K562 (cell line): Measurements from ENCODE around the gene CREB3L2. TPM values are rescaled to one million over a fixed set of nuclear protein-coding genes. Genes with fewer than 3 reads are reported as not detected.
A peak's percentile ranks its signal among the peaks of the same experiment; 100 is the strongest.

ENCODE experiments used
- CREB1 ChIP-seq, 2 experiments: sonication (generic) in 1 of 2; formaldehyde crosslinking in 1 of 2; IDR thresholded peaks; 2 replicates each; pipeline versions ENCODE4 v1.6.1 to v1.8.0; 2012 to 2022; ENCODE audit warnings: inconsistent platforms in 1 of 2, mild to moderate bottlenecking in 1 of 2, missing genetic modification reagents in 1 of 2, moderate library complexity in 1 of 2
- CTBP1 ChIP-seq: fragments of 450-650 bp; IDR thresholded peaks from 2 replicates; pipeline ENCODE4 v1.6.1; 2016; ENCODE audit warnings: borderline replicate concordance
- FOXK1 ChIP-seq: sonication (generic); formaldehyde crosslinking; IDR thresholded peaks from 2 replicates; pipeline ENCODE4 v1.8.0; 2022; ENCODE audit warnings: missing genetic modification reagents, mild to moderate bottlenecking, borderline replicate concordance
- KLF13 ChIP-seq: fragments of 450-650 bp; IDR thresholded peaks from 2 replicates; pipeline ENCODE4 v1.6.1; 2016; ENCODE audit warnings: missing genetic modification characterization, low read depth, mild to moderate bottlenecking, missing compliant biosample characterization, moderate library complexity, borderline replicate concordance
- PML ChIP-seq: IDR thresholded peaks from 2 replicates; pipeline ENCODE4 v1.6.1; 2012; ENCODE audit warnings: low read length, inconsistent platforms
- POLR2AphosphoS5 ChIP-seq: IDR thresholded peaks from 2 replicates; pipeline ENCODE4 v1.6.1; 2011; ENCODE audit warnings: mild to moderate bottlenecking, low read depth, low read length, moderate library complexity; ENCODE audit not compliant: control insufficient read depth, insufficient read depth
- SAFB ChIP-seq: fragments of 200-400 bp; formaldehyde crosslinking; IDR thresholded peaks from 2 replicates; pipeline ENCODE4 v1.6.1; 2017; ENCODE audit warnings: low read depth, low read length, borderline replicate concordance
- SIN3A ChIP-seq, 2 experiments: fragments of 150-350 bp in 1 of 2; IDR thresholded peaks; 2 replicates each; pipeline ENCODE4 v1.6.1; 2011 to 2016; ENCODE audit warnings: borderline replicate concordance in 2 of 2, low read depth in 2 of 2, low read length in 2 of 2, mild to moderate bottlenecking in 2 of 2, moderate library complexity in 2 of 2; ENCODE audit not compliant: control insufficient read depth in 1 of 2
- SIN3B ChIP-seq: fragments of 450-650 bp; IDR thresholded peaks from 2 replicates; pipeline ENCODE4 v1.6.1; 2017; ENCODE audit warnings: low read depth, mild to moderate bottlenecking, moderate library complexity
- SMARCE1 ChIP-seq: fragments of 450-650 bp; IDR thresholded peaks from 2 replicates; pipeline ENCODE4 v1.7.1; 2016; ENCODE audit warnings: mild to moderate bottlenecking
- SP1 ChIP-seq: sonication (generic); formaldehyde crosslinking; IDR thresholded peaks from 2 replicates; pipeline ENCODE4 v1.8.1; 2022; ENCODE audit warnings: mild to moderate bottlenecking, missing genetic modification reagents
- SRF ChIP-seq, 2 experiments: fragments of 250-450, 450-650 bp in 1 of 2; sonication (Bioruptor Pico) in 1 of 2; sonication (generic) in 1 of 2; formaldehyde crosslinking; IDR thresholded peaks; 2 replicates each; pipeline versions ENCODE4 v1.5.0 to v1.5.1; 2020 to 2022; ENCODE audit warnings: mild to moderate bottlenecking in 1 of 2, missing genetic modification reagents in 1 of 2
- ZNF445 ChIP-seq: fragments of 250-450 bp; sonication (Bioruptor Pico); IDR thresholded peaks from 2 replicates; pipeline ENCODE4 v1.4.0; 2020; ENCODE audit warnings: low read depth, mild to moderate bottlenecking, moderate library complexity
- polyA plus RNA-seq, 8 experiments: library from polyadenylated mRNA; depleted of rRNA in 4 of 8; stranded (reverse) in 5 of 8; unstranded in 3 of 8; fragments of >200 nt; fragmentation: Nextera tagmentation in 2 of 8; fragmentation: Illumina TruSeq in 1 of 8; extraction: Ambion mirVana in 2 of 8; extraction: Trizol in 1 of 8; gene quantifications; 2 replicates each; pipeline versions ENCODE4 v1.2.1 to v1.2.3, GENCODE V29; 2011 to 2014; ENCODE audit warnings: inconsistent platforms in 1 of 8, missing spikeins in 1 of 8
- total RNA-seq, 7 experiments: library from RNA; depleted of rRNA in 6 of 7; stranded (reverse); fragments of >200 nt in 6 of 7; fragmentation: Illumina TruSeq in 2 of 7; extraction: Trizol in 2 of 7; gene quantifications; 2 replicates each; pipeline versions ENCODE4 v1.2.1 to v1.2.3, GENCODE V29; 2011 to 2021; ENCODE audit warnings: low replicate concordance in 1 of 7
- TF ChIP-seq, protein P1 (sequence below): fragments of 450-650 bp; formaldehyde crosslinking; IDR thresholded peaks from 2 replicates; pipeline ENCODE4 v1.4.0; 2022; ENCODE audit warnings: missing genetic modification characterization
- TF ChIP-seq, protein P2 (sequence below): fragments of 200-400 bp; formaldehyde crosslinking; IDR thresholded peaks from 2 replicates; pipeline ENCODE4 v1.6.1; 2017; ENCODE audit warnings: mild to moderate bottlenecking, low read depth, low read length, moderate library complexity
- TF ChIP-seq, protein P3 (sequence below): IDR thresholded peaks from 2 replicates; pipeline ENCODE4 v1.6.1; 2012; ENCODE audit warnings: low read depth, low read length, improper control_type of control experiment, borderline replicate concordance
- TF ChIP-seq, protein P4 (sequence below): sonication (generic); formaldehyde crosslinking; IDR thresholded peaks from 2 replicates; pipeline ENCODE4 v1.8.1; 2023; ENCODE audit warnings: mild to moderate bottlenecking, missing genetic modification reagents

Gene CREB3L2
- total and polyA plus RNA-seq, 9 of the 15 experiments (the other 6 are each of a cell fraction or from before 2014, with no cell fraction given): 7.1 to 45.6 (median 15.8) TPM

DNA sequence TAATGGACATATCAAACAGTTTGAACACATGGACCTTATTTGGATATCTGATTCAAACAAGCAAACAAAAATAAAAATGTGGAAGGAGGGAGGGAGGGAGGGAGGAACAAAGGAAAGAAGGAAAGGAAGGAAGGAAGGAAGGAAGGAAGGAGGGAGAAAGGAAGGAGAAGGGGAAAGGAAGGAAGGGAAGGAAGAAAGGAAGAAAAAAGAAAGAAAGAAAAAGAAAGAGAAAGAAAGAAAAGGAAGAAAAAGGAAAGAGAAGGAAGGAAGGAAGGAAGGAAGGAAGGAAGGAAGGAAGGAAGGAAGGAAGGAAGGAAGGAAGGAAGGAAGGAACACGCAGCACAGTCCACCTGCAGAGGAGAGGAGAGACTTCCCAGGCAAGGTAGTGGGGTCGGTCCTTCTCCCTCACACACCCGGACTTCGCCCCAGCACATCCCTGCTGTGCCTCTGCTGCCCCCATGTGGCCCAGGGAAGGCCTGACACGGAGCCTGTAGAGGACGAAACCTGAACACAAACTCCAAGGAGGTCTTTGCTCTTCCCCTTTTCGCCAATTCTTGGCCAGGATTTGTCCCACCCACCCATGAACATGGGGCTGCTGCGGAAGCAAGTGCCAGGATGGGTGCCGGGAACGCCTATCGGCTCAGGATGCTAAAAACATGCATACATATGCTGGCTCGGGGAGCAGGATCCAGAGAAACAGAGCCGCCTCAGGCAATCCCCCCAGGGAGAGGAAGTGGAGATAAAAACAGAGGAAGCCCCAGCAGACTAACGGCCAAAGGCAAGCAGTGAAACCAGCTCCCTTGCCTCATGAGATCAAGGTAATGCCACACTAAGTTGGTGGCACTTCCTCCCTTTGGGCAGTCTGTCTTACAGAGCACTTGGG is 102.8 kb downstream of the CREB3L2 start (continued):
- TF ChIP-seq, protein P1, sequence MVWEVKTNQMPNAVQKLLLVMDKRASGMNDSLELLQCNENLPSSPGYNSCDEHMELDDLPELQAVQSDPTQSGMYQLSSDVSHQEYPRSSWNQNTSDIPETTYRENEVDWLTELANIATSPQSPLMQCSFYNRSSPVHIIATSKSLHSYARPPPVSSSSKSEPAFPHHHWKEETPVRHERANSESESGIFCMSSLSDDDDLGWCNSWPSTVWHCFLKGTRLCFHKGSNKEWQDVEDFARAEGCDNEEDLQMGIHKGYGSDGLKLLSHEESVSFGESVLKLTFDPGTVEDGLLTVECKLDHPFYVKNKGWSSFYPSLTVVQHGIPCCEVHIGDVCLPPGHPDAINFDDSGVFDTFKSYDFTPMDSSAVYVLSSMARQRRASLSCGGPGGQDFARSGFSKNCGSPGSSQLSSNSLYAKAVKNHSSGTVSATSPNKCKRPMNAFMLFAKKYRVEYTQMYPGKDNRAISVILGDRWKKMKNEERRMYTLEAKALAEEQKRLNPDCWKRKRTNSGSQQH (CRISPR knock-in tag): peak; percentile 78; the same call in 1 of the 2 replicates
- TF ChIP-seq PML: no peak
- TF ChIP-seq, protein P2, sequence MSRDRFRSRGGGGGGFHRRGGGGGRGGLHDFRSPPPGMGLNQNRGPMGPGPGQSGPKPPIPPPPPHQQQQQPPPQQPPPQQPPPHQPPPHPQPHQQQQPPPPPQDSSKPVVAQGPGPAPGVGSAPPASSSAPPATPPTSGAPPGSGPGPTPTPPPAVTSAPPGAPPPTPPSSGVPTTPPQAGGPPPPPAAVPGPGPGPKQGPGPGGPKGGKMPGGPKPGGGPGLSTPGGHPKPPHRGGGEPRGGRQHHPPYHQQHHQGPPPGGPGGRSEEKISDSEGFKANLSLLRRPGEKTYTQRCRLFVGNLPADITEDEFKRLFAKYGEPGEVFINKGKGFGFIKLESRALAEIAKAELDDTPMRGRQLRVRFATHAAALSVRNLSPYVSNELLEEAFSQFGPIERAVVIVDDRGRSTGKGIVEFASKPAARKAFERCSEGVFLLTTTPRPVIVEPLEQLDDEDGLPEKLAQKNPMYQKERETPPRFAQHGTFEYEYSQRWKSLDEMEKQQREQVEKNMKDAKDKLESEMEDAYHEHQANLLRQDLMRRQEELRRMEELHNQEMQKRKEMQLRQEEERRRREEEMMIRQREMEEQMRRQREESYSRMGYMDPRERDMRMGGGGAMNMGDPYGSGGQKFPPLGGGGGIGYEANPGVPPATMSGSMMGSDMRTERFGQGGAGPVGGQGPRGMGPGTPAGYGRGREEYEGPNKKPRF: no peak
- 0 out of 2 replicates have a peak, but pooled peaks have one; percentile 74 for TF ChIP-seq FOXK1
- TF ChIP-seq SIN3A (IDR thresholded peaks at IDR 0.05; ENCODE audit: borderline replicate concordance in 2 of 2, control insufficient read depth in 1 of 2, low read depth in 2 of 2, low read length in 2 of 2): no peak
- peak; percentile 82 for TF ChIP-seq SMARCE1
- no peak for TF ChIP-seq ZNF445 (CRISPR knock-in tag)
- 0 out of 2 replicates have a peak, but pooled peaks have one; percentile 45 for TF ChIP-seq SP1 (CRISPR knock-in tag)
- TF ChIP-seq KLF13: no peak
- TF ChIP-seq POLR2AphosphoS5: 0 out of 2 replicates have a peak, but pooled peaks have one; percentile 11
- no peak for TF ChIP-seq CREB1 (IDR thresholded peaks at IDR 0.05)
- TF ChIP-seq CREB1 (CRISPR knock-in tag; IDR thresholded peaks at IDR 0.05): no peak
- TF ChIP-seq CTBP1: peak; percentile 76; the same call in 1 of the 2 replicates
- no peak for TF ChIP-seq SAFB
- 0 out of 4 replicates have a peak, but pooled peaks of 1 of the 2 experiments have one; percentile 26 for TF ChIP-seq SRF (CRISPR knock-in tag; IDR thresholded peaks at IDR 0.05)
- TF ChIP-seq, protein P3, sequence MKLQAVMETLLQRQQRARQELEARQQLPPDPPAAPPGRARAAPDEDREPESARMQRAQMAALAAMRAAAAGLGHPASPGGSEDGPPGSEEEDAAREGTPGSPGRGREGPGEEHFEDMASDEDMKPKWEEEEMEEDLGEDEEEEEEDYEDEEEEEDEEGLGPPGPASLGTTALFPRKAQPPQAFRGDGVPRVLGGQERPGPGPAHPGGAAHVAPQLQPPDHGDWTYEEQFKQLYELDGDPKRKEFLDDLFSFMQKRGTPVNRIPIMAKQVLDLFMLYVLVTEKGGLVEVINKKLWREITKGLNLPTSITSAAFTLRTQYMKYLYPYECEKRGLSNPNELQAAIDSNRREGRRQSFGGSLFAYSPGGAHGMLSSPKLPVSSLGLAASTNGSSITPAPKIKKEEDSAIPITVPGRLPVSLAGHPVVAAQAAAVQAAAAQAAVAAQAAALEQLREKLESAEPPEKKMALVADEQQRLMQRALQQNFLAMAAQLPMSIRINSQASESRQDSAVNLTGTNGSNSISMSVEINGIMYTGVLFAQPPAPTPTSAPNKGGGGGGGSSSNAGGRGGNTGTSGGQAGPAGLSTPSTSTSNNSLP: no peak
- no peak for TF ChIP-seq SIN3B
- TF ChIP-seq, protein P4, sequence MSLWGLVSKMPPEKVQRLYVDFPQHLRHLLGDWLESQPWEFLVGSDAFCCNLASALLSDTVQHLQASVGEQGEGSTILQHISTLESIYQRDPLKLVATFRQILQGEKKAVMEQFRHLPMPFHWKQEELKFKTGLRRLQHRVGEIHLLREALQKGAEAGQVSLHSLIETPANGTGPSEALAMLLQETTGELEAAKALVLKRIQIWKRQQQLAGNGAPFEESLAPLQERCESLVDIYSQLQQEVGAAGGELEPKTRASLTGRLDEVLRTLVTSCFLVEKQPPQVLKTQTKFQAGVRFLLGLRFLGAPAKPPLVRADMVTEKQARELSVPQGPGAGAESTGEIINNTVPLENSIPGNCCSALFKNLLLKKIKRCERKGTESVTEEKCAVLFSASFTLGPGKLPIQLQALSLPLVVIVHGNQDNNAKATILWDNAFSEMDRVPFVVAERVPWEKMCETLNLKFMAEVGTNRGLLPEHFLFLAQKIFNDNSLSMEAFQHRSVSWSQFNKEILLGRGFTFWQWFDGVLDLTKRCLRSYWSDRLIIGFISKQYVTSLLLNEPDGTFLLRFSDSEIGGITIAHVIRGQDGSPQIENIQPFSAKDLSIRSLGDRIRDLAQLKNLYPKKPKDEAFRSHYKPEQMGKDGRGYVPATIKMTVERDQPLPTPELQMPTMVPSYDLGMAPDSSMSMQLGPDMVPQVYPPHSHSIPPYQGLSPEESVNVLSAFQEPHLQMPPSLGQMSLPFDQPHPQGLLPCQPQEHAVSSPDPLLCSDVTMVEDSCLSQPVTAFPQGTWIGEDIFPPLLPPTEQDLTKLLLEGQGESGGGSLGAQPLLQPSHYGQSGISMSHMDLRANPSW (CRISPR knock-in tag): 0 out of 2 replicates have a peak, but pooled peaks have one; percentile 74
